HepG2 (cell line): ENCODE measurements around the gene CIROP. TPM values are rescaled to one million over a fixed set of nuclear protein-coding genes. Genes with fewer than 3 reads are reported as not detected.

ENCODE experiments used
- AGO2 ChIP-seq: fragments of 200-400 bp; formaldehyde crosslinking; optimal IDR thresholded peaks from 2 replicates; pipeline ENCODE3; 2017; ENCODE audit warnings: mild to moderate bottlenecking, low read depth, low read length, moderate library complexity
- CAMTA2 ChIP-seq: sonication (generic); formaldehyde crosslinking; IDR thresholded peaks from 2 replicates; pipeline ENCODE4 v1.4.0; 2020; ENCODE audit warnings: mild to moderate bottlenecking, missing genetic modification reagents, borderline replicate concordance
- FOSL1 ChIP-seq: sonication (generic); formaldehyde crosslinking; IDR thresholded peaks from 2 replicates; pipeline ENCODE4 v1.9.0; 2021; ENCODE audit warnings: missing genetic modification reagents, borderline replicate concordance
- KMT2A ChIP-seq: sonication (generic); formaldehyde crosslinking; IDR thresholded peaks from 2 replicates; pipeline ENCODE4 v1.4.0; 2020; ENCODE audit warnings: missing genetic modification reagents
- NFKB2 ChIP-seq: sonication (generic); formaldehyde crosslinking; IDR thresholded peaks from 2 replicates; pipeline ENCODE4 v1.4.0; 2020; ENCODE audit warnings: missing genetic modification reagents, borderline replicate concordance
- SAFB2 ChIP-seq: sonication (generic); formaldehyde crosslinking; IDR thresholded peaks from 2 replicates; pipeline ENCODE4 v1.5.1; 2020; ENCODE audit warnings: missing genetic modification reagents, low read depth, mild to moderate bottlenecking, borderline replicate concordance
- ZFP36 ChIP-seq: fragments of 150-350 bp; IDR thresholded peaks from 2 replicates; pipeline ENCODE4 v1.6.1; 2018; ENCODE audit warnings: borderline replicate concordance, low read length, low read depth; ENCODE audit not compliant: partially characterized antibody
- ZNF337 ChIP-seq: sonication (generic); formaldehyde crosslinking; IDR thresholded peaks from 2 replicates; pipeline ENCODE4 v1.5.1; 2020; ENCODE audit warnings: missing genetic modification reagents, low read depth, mild to moderate bottlenecking, borderline replicate concordance
- ZNF589 ChIP-seq: sonication (generic); formaldehyde crosslinking; conservative IDR thresholded peaks from 2 replicates; pipeline ENCODE4 v1.8.0; 2022; ENCODE audit warnings: mild to moderate bottlenecking, moderate library complexity, missing genetic modification reagents
- ZNF607 ChIP-seq: sonication (generic); formaldehyde crosslinking; IDR thresholded peaks from 2 replicates; pipeline ENCODE4 v1.5.1; 2020; ENCODE audit warnings: missing genetic modification reagents, mild to moderate bottlenecking, borderline replicate concordance
- polyA plus RNA-seq, 8 experiments: library from polyadenylated mRNA; depleted of rRNA in 3 of 8; stranded (reverse) in 7 of 8; unstranded in 1 of 8; fragments of >200 nt; fragmentation: Illumina TruSeq in 4 of 8; extraction: Trizol in 4 of 8; gene quantifications; 2 replicates each; pipeline versions ENCODE4 v1.2.1 to v1.2.3, GENCODE V29; 2011 to 2016; ENCODE audit warnings: low read depth in 4 of 8, missing spikeins in 1 of 8, mixed read lengths in 1 of 8; ENCODE audit not compliant: insufficient read depth in 1 of 8
- total RNA-seq, 5 experiments: library from RNA; depleted of rRNA; stranded (reverse); fragments of >200 nt; fragmentation: Illumina TruSeq; extraction: Trizol; gene quantifications; 2 replicates each; pipeline ENCODE4 v1.2.3, GENCODE V29; 2016; ENCODE audit warnings: low read depth in 1 of 5
- TF ChIP-seq, protein P1 (sequence below), 2 experiments: sonication (generic) in 1 of 2; formaldehyde crosslinking in 1 of 2; IDR thresholded peaks; 2 replicates each; pipeline versions ENCODE4 v1.6.1 to v1.9.0; 2014 to 2022; ENCODE audit warnings: antibody characterized with exemption in 1 of 2, borderline replicate concordance in 1 of 2, inconsistent platforms in 1 of 2, low read depth in 1 of 2, missing genetic modification reagents in 1 of 2
- TF ChIP-seq, protein P2 (sequence below): sonication (generic); formaldehyde crosslinking; IDR thresholded peaks from 2 replicates; pipeline ENCODE4 v1.8.0; 2022; ENCODE audit warnings: missing genetic modification reagents, low read depth, mild to moderate bottlenecking, borderline replicate concordance
- TF ChIP-seq, protein P3 (sequence below): sonication (generic); formaldehyde crosslinking; IDR thresholded peaks from 2 replicates; pipeline ENCODE4 v1.9.0; 2021; ENCODE audit warnings: missing genetic modification reagents, borderline replicate concordance
- TF ChIP-seq, protein P4 (sequence below): sonication (generic); formaldehyde crosslinking; IDR thresholded peaks from 2 replicates; pipeline ENCODE4 v1.5.0; 2020; ENCODE audit warnings: mild to moderate bottlenecking, missing genetic modification reagents, borderline replicate concordance

Gene CIROP
- total and polyA plus RNA-seq, 2 of the 13 experiments (the other 11 are each of a cell fraction or from before 2014, with no cell fraction given), result 0.07 TPM; not detected in 1

DNA sequence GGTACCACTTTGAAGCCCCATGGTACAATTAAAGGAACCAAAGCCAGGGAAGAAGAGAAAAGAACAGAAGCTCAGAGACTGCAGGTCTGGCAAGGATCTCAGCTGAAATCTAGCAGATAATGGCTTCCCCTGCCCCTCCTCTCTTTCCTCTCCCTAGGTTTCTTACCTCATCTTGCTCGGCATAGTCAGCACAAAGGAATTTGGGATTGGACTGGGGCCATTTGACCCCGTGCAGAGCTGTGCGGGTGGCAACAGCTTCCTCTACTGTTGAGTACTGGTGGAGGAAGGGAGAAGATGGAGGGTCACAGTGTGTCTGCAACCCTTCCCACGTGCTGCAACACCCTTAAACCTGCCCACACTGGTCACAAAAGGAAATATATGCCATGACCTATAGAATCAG, 42.8 kb downstream of the CIROP start (continued):
- TF ChIP-seq, protein P1, sequence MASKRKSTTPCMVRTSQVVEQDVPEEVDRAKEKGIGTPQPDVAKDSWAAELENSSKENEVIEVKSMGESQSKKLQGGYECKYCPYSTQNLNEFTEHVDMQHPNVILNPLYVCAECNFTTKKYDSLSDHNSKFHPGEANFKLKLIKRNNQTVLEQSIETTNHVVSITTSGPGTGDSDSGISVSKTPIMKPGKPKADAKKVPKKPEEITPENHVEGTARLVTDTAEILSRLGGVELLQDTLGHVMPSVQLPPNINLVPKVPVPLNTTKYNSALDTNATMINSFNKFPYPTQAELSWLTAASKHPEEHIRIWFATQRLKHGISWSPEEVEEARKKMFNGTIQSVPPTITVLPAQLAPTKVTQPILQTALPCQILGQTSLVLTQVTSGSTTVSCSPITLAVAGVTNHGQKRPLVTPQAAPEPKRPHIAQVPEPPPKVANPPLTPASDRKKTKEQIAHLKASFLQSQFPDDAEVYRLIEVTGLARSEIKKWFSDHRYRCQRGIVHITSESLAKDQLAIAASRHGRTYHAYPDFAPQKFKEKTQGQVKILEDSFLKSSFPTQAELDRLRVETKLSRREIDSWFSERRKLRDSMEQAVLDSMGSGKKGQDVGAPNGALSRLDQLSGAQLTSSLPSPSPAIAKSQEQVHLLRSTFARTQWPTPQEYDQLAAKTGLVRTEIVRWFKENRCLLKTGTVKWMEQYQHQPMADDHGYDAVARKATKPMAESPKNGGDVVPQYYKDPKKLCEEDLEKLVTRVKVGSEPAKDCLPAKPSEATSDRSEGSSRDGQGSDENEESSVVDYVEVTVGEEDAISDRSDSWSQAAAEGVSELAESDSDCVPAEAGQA (IDR thresholded peaks at IDR 0.05; ENCODE audit: low read depth), result no peak
- TF ChIP-seq, protein P1 (CRISPR knock-in tag; IDR thresholded peaks at IDR 0.05; ENCODE audit: borderline replicate concordance), result no peak
- TF ChIP-seq, protein P2, sequence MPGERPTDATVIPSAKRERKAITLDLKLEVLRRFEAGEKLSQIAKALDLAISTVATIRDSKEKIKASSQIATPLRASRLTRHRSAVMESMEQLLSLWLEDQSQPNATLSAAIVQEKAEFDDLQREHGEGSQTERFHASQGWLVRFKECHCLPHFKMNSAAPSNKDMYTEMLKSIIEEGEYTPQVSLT (CRISPR knock-in tag), result no peak
- TF ChIP-seq, protein P3, sequence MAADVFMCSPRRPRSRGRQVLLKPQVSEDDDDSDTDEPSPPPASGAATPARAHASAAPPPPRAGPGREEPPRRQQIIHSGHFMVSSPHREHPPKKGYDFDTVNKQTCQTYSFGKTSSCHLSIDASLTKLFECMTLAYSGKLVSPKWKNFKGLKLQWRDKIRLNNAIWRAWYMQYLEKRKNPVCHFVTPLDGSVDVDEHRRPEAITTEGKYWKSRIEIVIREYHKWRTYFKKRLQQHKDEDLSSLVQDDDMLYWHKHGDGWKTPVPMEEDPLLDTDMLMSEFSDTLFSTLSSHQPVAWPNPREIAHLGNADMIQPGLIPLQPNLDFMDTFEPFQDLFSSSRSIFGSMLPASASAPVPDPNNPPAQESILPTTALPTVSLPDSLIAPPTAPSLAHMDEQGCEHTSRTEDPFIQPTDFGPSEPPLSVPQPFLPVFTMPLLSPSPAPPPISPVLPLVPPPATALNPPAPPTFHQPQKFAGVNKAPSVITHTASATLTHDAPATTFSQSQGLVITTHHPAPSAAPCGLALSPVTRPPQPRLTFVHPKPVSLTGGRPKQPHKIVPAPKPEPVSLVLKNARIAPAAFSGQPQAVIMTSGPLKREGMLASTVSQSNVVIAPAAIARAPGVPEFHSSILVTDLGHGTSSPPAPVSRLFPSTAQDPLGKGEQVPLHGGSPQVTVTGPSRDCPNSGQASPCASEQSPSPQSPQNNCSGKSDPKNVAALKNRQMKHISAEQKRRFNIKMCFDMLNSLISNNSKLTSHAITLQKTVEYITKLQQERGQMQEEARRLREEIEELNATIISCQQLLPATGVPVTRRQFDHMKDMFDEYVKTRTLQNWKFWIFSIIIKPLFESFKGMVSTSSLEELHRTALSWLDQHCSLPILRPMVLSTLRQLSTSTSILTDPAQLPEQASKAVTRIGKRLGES (CRISPR knock-in tag), result no peak
- TF ChIP-seq ZFP36 (no peak), SAFB2 (no peak), FOSL1 (0 out of 2 replicates have a peak, but pooled peaks have one; percentile 32), CAMTA2 (CRISPR knock-in tag) (no peak), ZNF589 (CRISPR knock-in tag) (no peak), KMT2A (CRISPR knock-in tag) (no peak), NFKB2 (CRISPR knock-in tag) (no peak), ZNF337 (CRISPR knock-in tag) (no peak), ZNF607 (CRISPR knock-in tag) (no peak), AGO2 (no peak)
- TF ChIP-seq, protein P4, sequence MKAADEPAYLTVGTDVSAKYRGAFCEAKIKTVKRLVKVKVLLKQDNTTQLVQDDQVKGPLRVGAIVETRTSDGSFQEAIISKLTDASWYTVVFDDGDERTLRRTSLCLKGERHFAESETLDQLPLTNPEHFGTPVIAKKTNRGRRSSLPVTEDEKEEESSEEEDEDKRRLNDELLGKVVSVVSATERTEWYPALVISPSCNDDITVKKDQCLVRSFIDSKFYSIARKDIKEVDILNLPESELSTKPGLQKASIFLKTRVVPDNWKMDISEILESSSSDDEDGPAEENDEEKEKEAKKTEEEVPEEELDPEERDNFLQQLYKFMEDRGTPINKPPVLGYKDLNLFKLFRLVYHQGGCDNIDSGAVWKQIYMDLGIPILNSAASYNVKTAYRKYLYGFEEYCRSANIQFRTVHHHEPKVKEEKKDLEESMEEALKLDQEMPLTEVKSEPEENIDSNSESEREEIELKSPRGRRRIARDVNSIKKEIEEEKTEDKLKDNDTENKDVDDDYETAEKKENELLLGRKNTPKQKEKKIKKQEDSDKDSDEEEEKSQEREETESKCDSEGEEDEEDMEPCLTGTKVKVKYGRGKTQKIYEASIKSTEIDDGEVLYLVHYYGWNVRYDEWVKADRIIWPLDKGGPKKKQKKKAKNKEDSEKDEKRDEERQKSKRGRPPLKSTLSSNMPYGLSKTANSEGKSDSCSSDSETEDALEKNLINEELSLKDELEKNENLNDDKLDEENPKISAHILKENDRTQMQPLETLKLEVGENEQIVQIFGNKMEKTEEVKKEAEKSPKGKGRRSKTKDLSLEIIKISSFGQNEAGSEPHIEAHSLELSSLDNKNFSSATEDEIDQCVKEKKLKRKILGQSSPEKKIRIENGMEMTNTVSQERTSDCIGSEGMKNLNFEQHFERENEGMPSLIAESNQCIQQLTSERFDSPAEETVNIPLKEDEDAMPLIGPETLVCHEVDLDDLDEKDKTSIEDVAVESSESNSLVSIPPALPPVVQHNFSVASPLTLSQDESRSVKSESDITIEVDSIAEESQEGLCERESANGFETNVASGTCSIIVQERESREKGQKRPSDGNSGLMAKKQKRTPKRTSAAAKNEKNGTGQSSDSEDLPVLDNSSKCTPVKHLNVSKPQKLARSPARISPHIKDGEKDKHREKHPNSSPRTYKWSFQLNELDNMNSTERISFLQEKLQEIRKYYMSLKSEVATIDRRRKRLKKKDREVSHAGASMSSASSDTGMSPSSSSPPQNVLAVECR, result no peak
